HepG2 (cell line): ENCODE results near the gene ZDHHC7. TPM values are rescaled to one million over a fixed set of nuclear protein-coding genes. Genes with fewer than 3 reads are reported as not detected.
A peak's percentile ranks its signal among the peaks of the same experiment; 100 is the strongest.

Experiments
- CBFB ChIP-seq: sonication (generic); formaldehyde crosslinking; IDR thresholded peaks from 2 replicates; pipeline ENCODE4 v1.4.0; 2020; ENCODE audit warnings: missing genetic modification reagents
- HNF4G ChIP-seq, 2 experiments: sonication (generic) in 1 of 2; formaldehyde crosslinking in 1 of 2; IDR thresholded peaks; 2 replicates each; pipeline versions ENCODE4 v1.4.0 to v1.6.1; 2011 to 2020; ENCODE audit warnings: borderline replicate concordance in 2 of 2, low read depth in 2 of 2, mild to moderate bottlenecking in 2 of 2, low read length in 1 of 2, missing genetic modification reagents in 1 of 2, moderate library complexity in 1 of 2
- MAF1 ChIP-seq: sonication (generic); formaldehyde crosslinking; IDR thresholded peaks from 2 replicates; pipeline ENCODE4 v1.5.0; 2020; ENCODE audit warnings: missing genetic modification reagents, borderline replicate concordance
- SP2 ChIP-seq: sonication (generic); formaldehyde crosslinking; IDR thresholded peaks from 2 replicates; pipeline ENCODE4 v1.5.1; 2020; ENCODE audit warnings: mild to moderate bottlenecking, missing genetic modification reagents
- TAF1 ChIP-seq: sonication (generic); formaldehyde crosslinking; IDR thresholded peaks from 2 replicates; pipeline ENCODE4 v1.4.0; 2020; ENCODE audit warnings: missing genetic modification reagents
- ZBTB40 ChIP-seq, 2 experiments: fragments of 450-650 bp in 1 of 2; sonication (generic) in 1 of 2; formaldehyde crosslinking in 1 of 2; IDR thresholded peaks; 2 replicates each; pipeline versions ENCODE4 v1.6.1 to v1.8.0; 2016 to 2022; ENCODE audit warnings: antibody characterized with exemption in 1 of 2, mild to moderate bottlenecking in 1 of 2, missing genetic modification reagents in 1 of 2
- ZMAT3 ChIP-seq: sonication (generic); formaldehyde crosslinking; conservative IDR thresholded peaks from 2 replicates; pipeline ENCODE4 v1.7.0; 2021; ENCODE audit warnings: missing genetic modification reagents
- ZNF12 ChIP-seq: sonication (generic); formaldehyde crosslinking; IDR thresholded peaks from 2 replicates; pipeline ENCODE4 v1.5.0; 2020; ENCODE audit warnings: missing genetic modification reagents
- ZNF275 ChIP-seq: sonication (generic); formaldehyde crosslinking; IDR thresholded peaks from 2 replicates; pipeline ENCODE4 v1.8.0; 2022; ENCODE audit warnings: missing genetic modification reagents, mild to moderate bottlenecking, inconsistent platforms, borderline replicate concordance
- ZNF280B ChIP-seq: sonication (generic); formaldehyde crosslinking; IDR thresholded peaks from 2 replicates; pipeline ENCODE4 v1.5.0; 2020; ENCODE audit warnings: missing genetic modification reagents, mild to moderate bottlenecking, borderline replicate concordance
- polyA plus RNA-seq, 8 experiments: library from polyadenylated mRNA; depleted of rRNA in 3 of 8; stranded (reverse) in 7 of 8; unstranded in 1 of 8; fragments of >200 nt; fragmentation: Illumina TruSeq in 4 of 8; extraction: Trizol in 4 of 8; gene quantifications; 2 replicates each; pipeline versions ENCODE4 v1.2.1 to v1.2.3, GENCODE V29; 2011 to 2016; ENCODE audit warnings: low read depth in 4 of 8, missing spikeins in 1 of 8, mixed read lengths in 1 of 8; ENCODE audit not compliant: insufficient read depth in 1 of 8
- total RNA-seq, 5 experiments: library from RNA; depleted of rRNA; stranded (reverse); fragments of >200 nt; fragmentation: Illumina TruSeq; extraction: Trizol; gene quantifications; 2 replicates each; pipeline ENCODE4 v1.2.3, GENCODE V29; 2016; ENCODE audit warnings: low read depth in 1 of 5
- TF ChIP-seq, protein P1 (sequence below): sonication (generic); formaldehyde crosslinking; IDR thresholded peaks from 2 replicates; pipeline ENCODE4 v1.4.0; 2020; ENCODE audit warnings: low read depth, mild to moderate bottlenecking, missing genetic modification reagents
- TF ChIP-seq, protein P2 (sequence below): sonication (generic); formaldehyde crosslinking; conservative IDR thresholded peaks from 2 replicates; pipeline ENCODE4 v1.4.0; 2020; ENCODE audit warnings: missing genetic modification reagents

Gene ZDHHC7
- total and polyA plus RNA-seq, 2 of the 13 experiments (the other 11 are each of a cell fraction or from before 2014, with no cell fraction given) = 46.8 to 67.6 TPM

GRCh38 chr16:85002608-85003007 is 8.7 kb downstream of the ZDHHC7 start (continued):
- TF ChIP-seq, protein P1, sequence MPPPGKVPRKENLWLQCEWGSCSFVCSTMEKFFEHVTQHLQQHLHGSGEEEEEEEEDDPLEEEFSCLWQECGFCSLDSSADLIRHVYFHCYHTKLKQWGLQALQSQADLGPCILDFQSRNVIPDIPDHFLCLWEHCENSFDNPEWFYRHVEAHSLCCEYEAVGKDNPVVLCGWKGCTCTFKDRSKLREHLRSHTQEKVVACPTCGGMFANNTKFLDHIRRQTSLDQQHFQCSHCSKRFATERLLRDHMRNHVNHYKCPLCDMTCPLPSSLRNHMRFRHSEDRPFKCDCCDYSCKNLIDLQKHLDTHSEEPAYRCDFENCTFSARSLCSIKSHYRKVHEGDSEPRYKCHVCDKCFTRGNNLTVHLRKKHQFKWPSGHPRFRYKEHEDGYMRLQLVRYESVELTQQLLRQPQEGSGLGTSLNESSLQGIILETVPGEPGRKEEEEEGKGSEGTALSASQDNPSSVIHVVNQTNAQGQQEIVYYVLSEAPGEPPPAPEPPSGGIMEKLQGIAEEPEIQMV (CRISPR knock-in tag) = no peak
- TF ChIP-seq CBFB (CRISPR knock-in tag) (no peak), ZBTB40 (IDR thresholded peaks at IDR 0.05) (no peak), ZBTB40 (CRISPR knock-in tag; IDR thresholded peaks at IDR 0.05) (0 out of 2 replicates have a peak, but pooled peaks have one; percentile 7), TAF1 (CRISPR knock-in tag) (no peak), HNF4G (IDR thresholded peaks at IDR 0.05; ENCODE audit: borderline replicate concordance, low read depth, low read length) (no peak), HNF4G (CRISPR knock-in tag; IDR thresholded peaks at IDR 0.05; ENCODE audit: borderline replicate concordance, low read depth) (no peak), ZNF280B (CRISPR knock-in tag) (0 out of 2 replicates have a peak, but pooled peaks have one; percentile 26), ZNF275 (CRISPR knock-in tag) (no peak), ZNF12 (no peak), ZMAT3 (CRISPR knock-in tag) (0 out of 2 replicates have a peak, but pooled peaks have one; percentile 31), MAF1 (no peak), SP2 (no peak)
- TF ChIP-seq, protein P2, sequence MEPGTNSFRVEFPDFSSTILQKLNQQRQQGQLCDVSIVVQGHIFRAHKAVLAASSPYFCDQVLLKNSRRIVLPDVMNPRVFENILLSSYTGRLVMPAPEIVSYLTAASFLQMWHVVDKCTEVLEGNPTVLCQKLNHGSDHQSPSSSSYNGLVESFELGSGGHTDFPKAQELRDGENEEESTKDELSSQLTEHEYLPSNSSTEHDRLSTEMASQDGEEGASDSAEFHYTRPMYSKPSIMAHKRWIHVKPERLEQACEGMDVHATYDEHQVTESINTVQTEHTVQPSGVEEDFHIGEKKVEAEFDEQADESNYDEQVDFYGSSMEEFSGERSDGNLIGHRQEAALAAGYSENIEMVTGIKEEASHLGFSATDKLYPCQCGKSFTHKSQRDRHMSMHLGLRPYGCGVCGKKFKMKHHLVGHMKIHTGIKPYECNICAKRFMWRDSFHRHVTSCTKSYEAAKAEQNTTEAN (CRISPR knock-in tag) = no peak
